UCSD-AML1 (cell line): ENCODE measurements around the gene PPP1R1C.
A peak's percentile ranks its signal among the peaks of the same experiment; 100 is the strongest.
"Not testable (repeated sequence)": the region's sequence is repeated elsewhere in the genome, so short reads cannot be mapped to it uniquely, and the experiment has no call there.

ENCODE experiments used
- DNase-seq: peaks from one replicate; lab custom pipeline; 2025; ENCODE audit not compliant: unreplicated experiment; lab: John Stamatoyannopoulos, UW

Gene PPP1R1C, protein sequence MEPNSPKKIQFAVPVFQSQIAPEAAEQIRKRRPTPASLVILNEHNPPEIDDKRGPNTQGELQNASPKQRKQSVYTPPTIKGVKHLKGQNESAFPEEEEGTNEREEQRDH

DNA sequence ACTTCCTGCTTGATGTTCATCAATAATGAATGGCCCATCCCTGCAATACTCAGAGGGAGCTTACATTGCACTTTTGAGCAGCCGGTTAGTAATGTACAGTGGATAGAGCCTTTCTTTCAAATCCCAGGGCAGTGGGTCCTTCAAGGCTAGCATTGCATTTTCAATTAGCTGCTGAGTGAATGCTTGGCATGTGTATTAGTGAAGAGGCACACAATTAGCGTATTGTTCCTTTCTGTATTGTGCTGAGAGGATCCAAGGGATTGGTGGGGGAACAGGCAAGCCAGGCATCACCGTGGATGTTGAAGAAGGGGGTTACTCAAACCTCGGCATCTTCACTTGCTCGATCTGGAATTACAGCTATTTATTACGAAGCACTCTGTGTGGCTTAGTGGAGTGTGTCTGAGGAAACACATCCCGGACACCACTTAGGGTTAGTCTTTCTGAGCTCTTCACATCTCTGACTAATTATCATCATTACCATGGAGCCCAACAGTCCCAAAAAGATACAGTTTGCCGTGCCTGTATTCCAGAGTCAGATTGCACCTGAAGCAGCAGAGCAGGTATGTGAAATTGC is at the start of gene PPP1R1C:
Gene PPP1R1C, plus strand, starts transcription at position 222 of the 574 bp plus-strand sequence. Its CDS starts 258 bp downstream, at position 480.
- no peak for DNase-seq

DNA sequence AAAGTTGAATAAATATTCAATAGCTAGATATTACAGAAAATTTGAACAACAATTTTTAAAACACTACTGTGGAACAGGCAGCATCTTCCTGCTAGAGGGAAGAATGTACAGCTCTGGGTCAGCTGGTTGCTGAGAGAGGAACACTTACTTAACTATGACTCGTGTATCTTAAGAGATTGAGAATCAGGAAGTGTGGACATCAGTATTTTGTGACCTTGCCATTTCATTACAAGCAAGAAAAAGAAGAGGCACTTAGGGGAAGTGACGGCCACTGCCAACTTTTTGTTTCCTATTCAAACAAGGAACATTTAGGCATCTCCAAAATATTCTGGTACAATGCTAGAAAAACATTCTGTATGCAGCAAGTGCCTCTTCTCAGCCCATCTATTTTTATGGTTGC is 48.2 kb upstream of the PPP1R1C start:
- DNase-seq, result peak; percentile 5

DNA sequence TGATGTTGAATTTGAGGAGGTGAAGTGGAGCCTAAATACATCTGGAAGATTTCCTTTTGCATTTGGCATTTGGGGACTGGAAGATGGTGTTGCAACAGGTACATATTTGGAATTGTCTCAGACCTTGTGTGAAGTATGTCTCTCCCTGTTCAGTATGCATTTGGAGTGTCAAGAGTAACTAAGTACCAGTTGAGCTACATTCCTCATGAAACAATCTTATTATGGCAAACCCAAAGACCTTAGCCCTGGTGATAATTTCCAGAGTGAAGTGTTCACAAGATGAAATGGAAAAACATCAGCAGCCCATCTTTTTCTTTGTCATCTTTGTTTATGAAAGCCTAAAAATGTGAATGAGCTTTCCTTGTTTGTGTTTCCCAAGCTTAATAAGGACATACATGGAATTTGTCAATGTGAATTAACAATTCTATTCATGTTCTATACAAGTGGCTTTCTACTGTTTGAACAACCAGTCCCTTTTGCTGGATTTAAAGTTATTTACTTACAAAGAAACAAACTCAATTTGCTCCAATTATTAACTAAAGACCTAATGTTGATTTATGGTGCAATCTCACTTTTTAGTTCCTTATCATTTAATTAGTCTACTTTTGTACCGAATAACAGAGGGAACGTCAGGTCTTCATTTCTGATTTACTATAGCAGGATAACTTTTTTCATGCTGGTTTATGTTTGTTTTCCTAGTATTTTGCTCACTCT is 42.1 kb upstream of the PPP1R1C start:
- no peak for DNase-seq

DNA sequence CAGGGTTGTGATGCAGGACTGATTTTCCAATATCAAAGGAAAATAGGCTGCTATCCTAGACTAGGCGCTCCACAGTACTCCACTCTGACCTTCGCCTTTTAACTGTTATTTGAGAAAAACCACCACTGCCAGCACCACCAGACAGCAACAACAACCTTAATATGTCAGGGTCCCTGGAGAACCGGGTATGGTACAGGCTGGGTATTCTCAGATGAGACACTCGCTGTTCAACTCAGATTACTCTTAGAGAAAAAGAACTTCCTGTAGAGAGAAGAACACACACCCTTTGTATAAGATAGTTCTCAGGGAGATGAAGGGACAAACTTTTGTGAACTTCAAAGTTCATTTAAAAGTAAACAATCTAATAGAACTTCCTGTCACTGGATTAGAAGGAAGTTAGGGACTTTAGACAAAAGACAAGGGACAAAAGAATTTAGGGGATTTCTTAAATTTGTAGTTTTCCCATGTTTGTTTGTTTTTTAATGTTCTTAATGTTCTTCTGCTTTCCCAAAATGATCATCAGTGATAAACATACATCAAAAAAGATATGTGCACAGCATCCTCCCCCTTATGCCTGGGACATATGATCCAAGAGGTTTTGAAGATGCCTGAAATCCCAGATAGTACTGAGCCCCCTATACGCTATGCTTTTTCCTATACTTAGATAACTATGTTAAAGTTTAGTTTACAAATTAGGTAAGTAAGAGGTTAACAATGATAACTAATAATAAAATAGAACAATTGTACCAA is 41.3 kb upstream of the PPP1R1C start:
- DNase-seq, result no peak

DNA sequence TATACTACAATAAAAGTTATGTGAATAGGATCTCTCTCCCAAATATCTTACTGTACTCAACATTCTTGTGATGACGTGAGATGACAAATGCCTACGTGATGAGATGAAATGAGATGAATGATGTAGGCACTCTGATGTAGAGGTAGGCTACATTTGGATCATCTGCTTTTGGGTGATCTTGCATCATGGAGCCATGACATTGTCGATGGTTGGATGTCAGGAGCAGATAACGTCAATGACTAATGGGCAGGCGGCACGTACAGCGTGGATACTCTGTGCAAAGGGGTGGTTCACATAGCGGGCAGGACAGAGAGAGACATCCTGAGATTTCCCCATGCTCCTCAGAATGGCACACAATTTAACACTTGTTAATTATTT is 40.8 kb upstream of the PPP1R1C start:
- DNase-seq, result no peak

DNA sequence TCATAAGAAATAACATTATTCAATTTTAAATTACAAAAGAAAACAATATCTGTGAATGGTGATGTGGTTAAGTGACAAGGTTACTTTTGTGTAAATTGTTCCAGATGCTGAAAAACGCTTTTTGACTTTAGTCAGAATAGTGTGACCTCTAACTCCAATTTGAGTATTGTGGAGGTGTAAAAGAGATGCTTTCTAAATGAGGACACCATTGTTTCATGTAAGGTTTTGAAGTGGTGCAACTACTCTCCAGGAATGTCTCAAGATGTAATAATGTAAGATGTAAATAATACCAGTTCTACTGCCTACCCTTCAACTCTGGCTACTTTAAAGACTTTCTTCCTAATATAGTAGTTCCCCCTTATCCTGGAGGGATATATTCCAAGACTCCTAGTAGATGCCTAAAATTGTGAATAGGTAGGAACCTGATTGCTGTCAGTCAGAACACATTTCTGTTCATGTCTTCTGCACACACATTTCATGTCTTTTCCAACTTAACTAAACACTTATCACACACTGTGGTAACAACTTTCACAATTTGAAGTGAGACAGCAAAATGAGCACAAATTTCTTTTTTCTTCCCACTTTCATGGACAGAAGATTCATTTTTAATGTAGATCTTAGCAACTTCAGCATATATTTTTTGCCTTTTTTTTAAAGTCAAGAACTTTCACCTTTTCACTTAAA is 39.1 kb upstream of the PPP1R1C start:
- no peak for DNase-seq

DNA sequence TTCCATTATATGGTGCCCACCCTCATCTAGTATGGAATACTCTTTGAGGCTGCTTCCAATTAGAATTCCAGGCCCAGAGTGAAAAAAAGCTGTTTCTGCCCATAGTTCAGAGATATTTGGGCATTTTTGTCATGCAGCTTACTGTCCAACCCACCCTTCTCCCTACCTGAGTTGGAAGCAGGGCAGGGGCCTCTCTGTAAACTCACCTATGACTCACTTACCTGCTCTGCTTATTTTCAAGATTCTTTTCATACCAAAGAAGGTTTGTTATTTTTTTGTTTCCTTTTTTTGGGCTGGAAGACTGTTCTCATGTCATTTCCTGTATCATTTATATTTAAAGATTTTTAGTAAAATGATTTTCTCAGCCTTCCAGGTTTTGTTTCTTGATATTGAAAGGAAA is 38.4 kb upstream of the PPP1R1C start:
- no peak for DNase-seq

DNA sequence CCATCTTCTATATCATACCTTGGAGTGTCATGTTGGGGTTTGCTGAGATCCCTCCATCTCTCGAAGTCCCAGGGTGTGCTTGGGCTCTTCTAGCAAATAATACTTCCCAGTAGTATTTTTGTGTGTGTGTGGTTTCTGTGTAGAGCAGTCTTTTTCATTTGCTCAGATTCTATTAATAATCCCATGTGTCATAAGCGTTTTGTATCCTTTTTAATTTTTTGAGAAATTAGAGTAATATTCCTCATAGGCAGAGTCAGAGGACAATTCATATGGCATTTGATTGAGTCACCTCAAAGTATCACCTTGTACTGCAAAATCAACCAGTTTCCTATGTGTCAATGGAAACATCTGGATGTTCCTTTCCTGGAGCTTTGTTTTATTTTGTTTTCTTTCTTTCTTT is 37.4 kb upstream of the PPP1R1C start:
- DNase-seq, result no peak

DNA sequence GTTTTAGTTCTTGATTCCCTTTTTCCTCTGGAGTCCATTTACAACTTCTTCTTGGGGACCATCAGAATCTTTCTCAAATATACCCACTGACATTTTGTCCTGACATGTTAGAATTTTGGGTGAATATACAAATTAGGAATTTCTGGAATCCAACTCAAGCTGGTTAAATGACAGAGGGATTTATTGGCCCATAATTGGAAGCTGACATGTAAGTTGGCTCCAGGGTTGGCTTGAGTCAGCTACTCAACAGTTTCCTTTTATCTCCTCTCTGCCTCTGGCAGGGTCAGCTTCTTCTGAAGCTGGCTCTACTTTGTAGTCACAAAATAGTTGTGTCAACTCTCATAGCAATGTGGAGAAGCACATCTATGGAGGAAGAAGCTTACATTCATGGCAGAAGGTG is 36.6 kb upstream of the PPP1R1C start:
- no peak for DNase-seq

DNA sequence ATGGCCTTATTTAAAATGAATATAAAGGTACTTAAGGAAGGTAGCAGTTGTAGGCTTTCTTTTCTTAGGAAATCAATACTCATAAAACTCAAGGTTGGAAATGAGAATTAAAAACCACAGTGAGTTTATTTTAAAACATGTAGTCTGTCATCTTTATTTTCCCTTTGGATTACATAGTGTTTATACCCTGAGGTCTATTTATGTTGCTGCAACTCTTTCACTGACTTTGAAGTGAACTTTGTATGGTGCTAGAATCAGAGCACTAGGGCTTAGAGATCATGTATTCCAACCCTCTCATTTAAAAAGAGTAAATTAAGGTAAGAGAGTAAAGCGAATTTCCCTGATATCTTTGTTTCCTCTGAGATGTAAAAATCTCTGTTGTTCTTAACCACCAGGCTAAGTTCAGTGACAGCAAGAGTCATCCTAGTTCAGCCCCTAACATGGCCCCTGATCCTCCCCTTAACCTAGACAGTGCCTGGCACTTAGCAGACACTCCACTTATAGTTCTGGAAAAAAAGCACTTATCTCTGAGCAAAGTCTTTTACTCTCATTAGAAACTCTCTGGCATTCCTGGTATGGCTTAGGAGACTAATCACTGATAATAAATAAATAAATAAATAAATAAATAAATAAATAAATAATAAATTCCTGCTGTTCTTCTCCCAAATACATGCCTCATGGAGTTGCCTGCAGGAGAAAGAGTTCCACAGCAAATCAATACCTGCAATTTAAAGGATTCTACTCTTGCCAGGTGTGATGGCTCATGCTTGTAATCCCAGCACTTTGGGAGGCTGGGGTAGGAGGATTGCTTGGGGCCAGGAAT is 33.0 kb upstream of the PPP1R1C start:
- no peak for DNase-seq

DNA sequence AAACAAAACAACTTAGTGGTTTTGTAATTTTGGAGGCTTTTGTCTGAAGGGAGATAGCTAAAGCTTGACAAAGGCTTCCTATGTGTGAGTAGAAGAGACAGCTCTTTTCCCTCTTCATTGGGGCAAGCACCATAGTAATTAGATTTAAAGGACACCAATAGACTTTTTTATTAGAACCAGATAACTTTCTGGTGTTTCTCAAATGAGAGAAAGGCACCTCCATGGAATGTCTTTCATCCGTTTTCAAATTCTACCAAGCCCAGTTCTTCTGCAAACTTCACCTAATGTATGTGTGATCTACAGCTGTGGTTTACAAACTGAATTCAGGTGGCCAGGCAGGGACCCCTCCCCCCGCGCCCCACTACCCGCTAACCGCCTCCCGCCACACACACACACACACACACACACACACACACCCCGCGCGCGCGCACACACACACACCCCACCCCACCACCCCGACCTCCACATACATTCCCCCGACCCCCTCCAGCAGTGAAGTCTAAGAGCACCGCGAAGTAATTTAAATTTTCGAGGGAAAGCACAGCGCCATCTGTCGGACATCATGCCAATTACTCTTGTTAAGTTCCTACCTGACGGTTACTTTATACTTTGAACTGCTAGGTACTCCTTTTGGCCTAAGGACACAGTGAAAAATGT is 31.6 kb upstream of the PPP1R1C start:
- DNase-seq, result peak; percentile 27

DNA sequence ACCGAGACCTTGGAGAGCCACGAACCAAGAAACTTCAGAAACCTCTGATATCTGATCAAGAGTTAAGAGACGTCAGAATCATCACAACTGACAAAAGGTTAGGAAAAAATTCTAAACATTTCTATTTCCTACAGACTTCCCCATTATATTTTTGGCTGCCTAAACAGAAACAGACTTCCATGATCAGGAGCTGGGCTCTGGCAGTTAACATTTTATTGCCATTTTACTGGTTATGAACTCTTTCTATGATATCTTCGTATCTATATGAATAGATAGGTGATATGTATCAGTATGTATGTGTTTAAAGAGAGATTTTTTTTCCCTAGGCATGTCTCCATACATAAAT is 31.1 kb upstream of the PPP1R1C start:
- DNase-seq, result no peak

DNA sequence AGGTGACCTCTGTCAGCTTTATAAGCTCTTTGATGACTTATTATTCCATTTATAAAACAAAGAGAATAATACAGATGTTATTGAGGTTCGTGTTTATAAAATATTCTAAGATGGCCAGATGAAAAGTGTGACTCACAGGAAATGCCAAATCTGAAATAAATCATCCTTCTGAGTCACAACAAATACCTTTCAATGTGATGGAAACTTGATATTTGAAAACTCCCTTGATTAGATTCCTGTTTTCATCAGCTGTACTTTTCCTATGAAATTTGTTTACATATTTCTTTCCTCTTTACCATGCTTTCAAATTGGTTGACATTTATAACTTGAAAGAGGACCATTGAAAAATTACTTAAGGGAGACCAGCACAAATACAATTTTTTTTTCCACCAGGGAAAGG is 30.6 kb upstream of the PPP1R1C start:
- DNase-seq, result no peak

DNA sequence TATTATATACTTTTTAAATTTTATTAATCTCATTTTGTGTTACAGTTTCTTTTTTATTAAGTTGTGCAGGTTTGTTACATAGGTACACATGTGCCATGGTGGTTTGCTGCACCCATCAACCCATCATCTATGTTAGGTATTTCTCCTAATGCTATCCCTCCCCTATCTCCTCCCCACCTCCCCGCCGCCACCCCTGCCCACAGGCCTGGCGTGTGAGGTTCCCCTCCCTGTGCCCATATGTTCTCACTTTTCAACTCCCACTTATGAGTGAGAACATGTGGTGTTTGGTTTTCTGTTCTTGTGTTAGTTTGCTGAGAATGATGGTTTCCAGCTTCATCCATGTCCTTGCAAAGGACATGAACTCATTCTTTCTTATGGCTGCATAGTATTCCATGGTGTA is 29.8 kb upstream of the PPP1R1C start:
- not testable (repeated sequence) for DNase-seq

DNA sequence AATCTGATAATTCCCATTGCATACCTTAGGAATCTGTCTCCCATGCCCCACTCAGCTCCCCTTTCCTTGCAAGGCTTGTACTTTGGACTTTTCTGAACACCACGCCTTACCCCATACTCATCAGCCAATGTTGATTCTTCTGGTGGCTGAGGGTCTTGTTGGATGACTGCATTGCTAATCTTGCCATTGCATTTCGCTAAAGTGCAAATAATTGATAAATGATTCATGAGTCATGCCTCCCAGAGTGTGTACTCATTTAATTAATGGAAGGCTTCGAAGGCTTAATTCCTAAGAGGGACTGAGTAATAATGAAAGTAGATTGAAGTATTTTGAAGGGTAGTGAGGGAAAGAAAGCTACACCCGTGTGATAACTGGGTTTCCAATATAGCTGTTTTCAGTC is 28.0 kb upstream of the PPP1R1C start:
- no peak for DNase-seq

DNA sequence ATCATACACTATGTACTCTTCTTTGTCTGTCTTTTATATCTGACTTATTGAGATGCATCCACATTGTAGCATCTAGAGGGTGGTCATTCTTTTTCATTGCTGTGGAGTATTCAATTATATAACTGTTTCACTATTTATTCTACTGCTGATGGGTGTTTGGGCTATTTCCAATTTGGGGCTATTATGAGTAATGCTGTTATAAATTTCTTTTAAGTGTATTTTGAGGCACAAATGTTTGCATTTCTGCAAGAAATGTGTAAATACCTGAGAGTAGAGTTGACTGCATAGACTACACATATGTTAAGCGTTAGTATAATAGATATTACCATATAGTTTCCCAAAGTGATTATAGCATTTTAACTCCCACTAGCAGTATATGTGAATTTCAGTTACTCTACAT is 26.9 kb upstream of the PPP1R1C start:
- DNase-seq, result no peak

DNA sequence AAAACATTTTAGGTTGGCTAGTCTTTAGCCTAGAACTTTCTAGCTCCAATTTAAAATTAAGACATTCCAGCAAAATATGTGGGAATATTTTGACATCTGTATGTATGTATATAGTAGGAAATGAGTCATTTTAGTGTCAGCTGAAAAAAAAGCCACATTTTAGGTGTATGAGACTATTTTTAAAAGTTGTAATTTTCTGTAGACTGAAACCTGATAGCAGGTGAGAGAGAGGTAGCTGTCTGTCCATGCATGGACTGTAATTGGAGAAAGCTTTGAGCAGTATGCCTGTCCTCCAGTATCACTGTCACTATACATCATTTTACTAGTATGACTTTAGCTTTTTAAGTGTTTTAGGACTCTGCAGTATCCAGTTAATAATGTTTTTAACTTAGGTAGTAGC is 26.1 kb upstream of the PPP1R1C start:
- no peak for DNase-seq

DNA sequence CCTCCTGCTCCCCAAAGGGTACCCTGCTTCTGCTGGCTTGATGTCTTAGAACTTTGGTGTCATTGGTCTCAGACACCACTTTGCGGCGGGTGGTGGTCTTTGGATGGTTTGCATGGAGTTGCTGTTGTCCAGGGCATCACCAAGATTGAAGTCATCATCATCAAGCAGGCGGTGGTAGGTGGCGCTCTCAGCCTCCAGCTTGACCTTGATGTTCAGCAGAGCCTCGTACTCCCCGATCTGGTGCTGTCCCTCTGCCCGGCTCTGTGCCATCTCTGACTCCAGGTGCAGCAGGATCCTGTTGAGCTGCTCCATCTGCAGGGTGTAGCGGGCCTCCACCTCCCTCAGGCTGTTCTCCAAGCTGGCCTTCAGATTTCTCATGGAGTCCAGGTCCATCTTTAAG is 24.5 kb upstream of the PPP1R1C start:
- DNase-seq, result not testable (repeated sequence)

DNA sequence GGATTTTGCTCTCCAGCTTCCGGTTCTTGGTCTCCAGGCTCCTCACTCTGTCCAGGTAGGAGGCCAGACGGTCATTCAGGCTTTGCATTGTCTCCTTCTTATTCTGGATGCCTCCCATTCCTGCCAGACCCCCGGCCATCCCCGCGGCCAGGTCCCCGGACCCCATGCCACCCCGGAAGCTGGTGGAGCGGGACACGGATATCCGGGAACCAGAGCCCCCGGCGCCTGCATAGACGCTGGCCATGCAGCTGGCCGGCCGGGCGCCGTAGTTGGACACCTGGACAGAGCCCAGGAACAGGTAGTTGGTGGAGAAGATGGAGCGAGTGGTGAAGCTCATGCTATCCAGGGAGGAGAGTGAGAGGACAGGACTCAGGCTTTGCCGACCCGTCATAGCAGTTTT is 23.5 kb upstream of the PPP1R1C start:
- DNase-seq, result no peak

DNA sequence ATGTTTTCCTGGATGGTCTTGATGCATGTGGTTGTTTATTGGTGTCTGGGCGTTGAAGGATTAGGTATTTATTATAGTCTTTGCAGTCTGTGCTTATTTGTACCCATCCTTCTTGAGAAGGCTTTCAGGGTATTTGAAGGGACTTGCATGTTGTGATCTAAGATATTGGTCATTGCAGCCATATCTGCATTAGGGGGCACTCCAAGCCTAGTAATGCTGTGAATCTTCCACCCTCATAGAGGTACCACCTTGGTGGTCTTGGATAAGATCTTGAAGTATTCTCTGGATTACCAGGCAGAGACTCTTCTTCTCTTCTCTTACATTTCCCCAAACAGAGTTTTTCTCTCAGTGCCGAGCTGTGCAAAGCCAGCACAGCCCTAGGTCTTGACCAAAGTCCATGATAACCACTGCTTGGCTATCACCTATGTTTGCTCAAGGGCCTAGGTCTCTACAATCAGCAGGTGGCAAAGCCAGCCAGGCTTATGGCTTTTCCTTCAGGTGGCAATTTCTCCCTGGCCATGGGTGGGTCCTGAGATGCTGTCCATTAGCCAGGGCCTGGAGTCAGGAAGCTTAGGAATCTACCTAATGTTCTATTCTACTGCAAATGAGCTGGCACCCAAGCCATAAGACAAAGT is 15.4 kb upstream of the PPP1R1C start:
- no peak for DNase-seq
